Measurements from ENCODE around the gene CHML.
A peak's percentile ranks its signal among the peaks of the same experiment; 100 is the strongest.

The CHML gene

GRCh38 chr1:241630476-241630875 lies 9.7 kb downstream of the CHML start:
- H3K4me3 ChIP-seq (ENCODE audit: low read length): no peak overlapping the region
- DNase-seq (ENCODE audit: low read depth, low spot score): no peak

DNA sequence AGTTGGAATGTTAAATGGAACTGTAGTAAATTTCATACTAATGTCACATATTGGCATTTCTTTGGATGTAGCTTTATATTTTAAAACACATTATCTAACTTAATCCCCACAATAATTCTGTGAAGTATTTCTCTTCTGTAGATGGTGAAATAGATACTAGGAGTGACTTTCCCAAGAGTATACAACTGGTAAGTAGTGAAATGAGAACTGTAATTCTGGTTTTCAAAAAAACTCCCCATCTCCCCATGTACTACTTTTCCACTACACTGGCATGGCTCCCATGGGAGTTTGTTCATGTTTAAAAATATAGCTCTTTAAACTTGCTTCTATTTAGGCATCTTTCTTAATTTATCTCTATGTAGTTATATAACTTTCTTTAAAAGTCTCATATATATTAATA lies 10.2 kb downstream of the CHML start:
- no peak for DNase-seq (ENCODE audit: low read depth, low spot score)
- H3K4me3 ChIP-seq (ENCODE audit: low read length): no peak overlapping the region

GRCh38 chr1:241627453-241628259 lies 12.5 kb downstream of the CHML start:
- no peak overlapping the region for H3K4me3 ChIP-seq (ENCODE audit: low read length)
- DNase-seq (ENCODE audit: low read depth, low spot score): peak; percentile 58

GRCh38 chr1:241624935-241625334 lies 15.2 kb downstream of the CHML start:
- DNase-seq (ENCODE audit: low read depth, low spot score): no peak
- no peak overlapping the region for H3K4me3 ChIP-seq (ENCODE audit: low read length)

DNA sequence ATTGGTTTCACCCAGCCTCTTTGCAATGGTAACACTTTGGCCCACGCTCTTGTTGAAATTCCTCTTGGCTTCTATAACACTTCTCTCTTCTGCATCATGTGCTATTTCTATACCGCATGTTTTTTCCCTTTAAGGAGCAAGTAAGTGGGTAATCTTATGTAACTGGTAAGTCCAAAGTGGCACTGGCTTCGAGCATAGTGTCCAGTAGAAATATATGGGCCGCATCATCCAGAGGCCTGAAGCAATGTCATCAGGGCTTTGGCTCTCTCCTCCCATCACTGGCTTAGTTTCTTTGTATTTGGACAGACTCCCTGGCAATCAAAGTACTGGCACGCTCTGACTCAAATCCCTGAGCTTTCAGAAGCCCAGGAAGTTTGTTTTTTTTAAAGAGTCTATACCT lies 17.5 kb downstream of the CHML start:
- no peak for DNase-seq (ENCODE audit: low read depth, low spot score)
- no peak overlapping the region for H3K4me3 ChIP-seq (ENCODE audit: low read length)

- no peak overlapping the region for H3K4me3 ChIP-seq (ENCODE audit: low read length)
- no peak for DNase-seq (ENCODE audit: low read depth, low spot score)
These were observed 22.7 kb downstream of the CHML start for GRCh38 chr1:241617426-241617825.

DNA sequence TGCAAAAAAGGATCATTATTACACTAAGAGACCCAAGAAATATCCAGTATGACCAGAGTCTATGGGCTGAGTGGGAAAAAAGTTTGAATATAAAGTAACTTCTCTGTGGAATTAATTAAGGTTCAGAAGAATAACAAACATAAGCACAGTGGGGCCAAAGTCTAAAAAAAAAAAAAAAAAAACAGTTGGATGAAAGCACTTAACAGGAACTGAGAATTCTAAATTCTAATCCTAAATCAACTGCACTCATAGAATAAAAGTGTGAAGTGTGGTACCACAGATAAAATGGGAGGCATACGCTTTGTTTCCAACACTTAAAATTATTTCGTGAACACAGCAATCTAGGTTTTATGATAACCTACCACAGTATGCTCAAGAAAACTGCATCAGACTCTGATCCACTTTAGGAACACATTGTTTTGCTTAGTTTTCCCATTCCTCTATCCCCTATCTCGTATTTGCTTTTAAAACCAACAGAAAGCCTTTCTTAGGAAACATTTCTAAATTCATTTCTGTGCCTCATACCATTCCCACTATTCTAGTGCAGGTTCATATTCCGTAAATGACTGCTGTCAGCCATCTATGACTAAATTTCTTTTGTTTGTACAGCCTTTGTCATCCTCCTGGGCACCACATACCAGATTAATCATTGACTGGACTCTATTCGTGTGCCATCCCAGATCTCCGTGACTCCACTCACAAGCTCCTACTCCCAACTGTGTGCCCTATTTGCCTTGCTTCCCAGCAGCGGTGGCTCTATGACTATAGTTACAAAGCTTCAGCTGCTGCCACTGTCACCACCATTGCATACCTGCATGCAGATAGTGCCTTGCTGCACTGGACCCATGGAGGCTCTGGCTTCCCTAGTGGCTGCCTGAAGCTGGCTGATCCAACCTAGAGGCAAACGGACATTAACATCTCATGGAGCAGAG lies 24.9 kb downstream of the CHML start:
- DNase-seq (ENCODE audit: low read depth, low spot score): no peak
- no peak overlapping the region for H3K4me3 ChIP-seq (ENCODE audit: low read length)

GRCh38 chr1:241614572-241614971 lies 25.6 kb downstream of the CHML start:
- no peak for DNase-seq (ENCODE audit: low read depth, low spot score)
- no peak overlapping the region for H3K4me3 ChIP-seq (ENCODE audit: low read length)

- H3K4me3 ChIP-seq (ENCODE audit: low read length): no peak overlapping the region
- DNase-seq (ENCODE audit: low read depth, low spot score): no peak
These were observed 26.0 kb downstream of the CHML start for GRCh38 chr1:241614144-241614543.

DNA sequence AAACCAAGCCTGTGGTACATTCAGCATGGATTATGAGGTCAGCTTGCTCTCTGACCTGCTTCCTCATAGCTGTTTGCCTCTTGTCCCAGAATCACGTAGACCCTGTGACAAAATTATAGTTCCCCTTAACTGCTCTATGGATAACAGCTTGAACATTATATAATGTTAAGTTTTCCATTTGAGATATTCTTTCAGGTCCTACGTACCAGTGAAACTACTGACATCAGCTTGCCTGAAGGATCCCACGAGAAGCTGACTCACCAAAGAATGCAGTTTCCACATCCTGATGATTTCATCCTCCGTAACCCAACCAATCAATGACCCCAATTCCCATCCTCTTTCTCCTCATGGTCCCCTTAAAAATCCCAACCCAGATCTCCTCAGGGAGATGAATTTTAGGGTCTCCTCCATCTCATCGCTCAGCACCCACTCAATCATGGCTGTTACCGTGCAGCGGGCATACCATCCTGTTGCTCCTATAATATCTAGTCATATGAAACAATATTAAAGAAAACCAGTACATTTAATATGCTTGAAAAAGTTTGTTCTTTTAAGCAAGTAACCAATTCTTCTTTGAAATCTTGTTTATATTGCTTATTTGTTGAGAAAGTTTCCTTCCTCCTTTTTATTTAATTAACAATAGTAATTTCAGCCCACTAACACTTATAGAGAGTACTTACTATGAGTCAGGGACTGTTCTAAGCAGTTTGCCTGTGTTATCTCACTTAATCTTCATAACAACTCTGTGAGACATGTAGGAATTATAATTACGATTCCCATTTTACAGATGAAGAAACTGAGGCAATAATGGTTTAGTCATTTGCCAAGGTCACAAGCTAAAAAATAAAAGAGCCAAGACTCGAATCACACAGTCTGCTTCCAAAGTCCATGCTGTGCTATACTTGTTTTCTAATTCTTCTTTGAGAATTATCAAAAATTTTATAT lies 27.4 kb downstream of the CHML start:
- H3K4me3 ChIP-seq (ENCODE audit: low read length): no peak overlapping the region
- no peak for DNase-seq (ENCODE audit: low read depth, low spot score)

- no peak for DNase-seq (ENCODE audit: low read depth, low spot score)
- no peak overlapping the region for H3K4me3 ChIP-seq (ENCODE audit: low read length)
These were observed 28.4 kb downstream of the CHML start for GRCh38 chr1:241611736-241612135.

- peak; percentile 63 for DNase-seq (ENCODE audit: low read depth, low spot score)
- no peak overlapping the region for H3K4me3 ChIP-seq (ENCODE audit: low read length)
These were observed 29.1 kb downstream of the CHML start for GRCh38 chr1:241611063-241611462.

- DNase-seq (ENCODE audit: low read depth, low spot score): no peak
- H3K4me3 ChIP-seq (ENCODE audit: low read length): no peak overlapping the region
These were observed 29.9 kb downstream of the CHML start for GRCh38 chr1:241610056-241610815.

DNA sequence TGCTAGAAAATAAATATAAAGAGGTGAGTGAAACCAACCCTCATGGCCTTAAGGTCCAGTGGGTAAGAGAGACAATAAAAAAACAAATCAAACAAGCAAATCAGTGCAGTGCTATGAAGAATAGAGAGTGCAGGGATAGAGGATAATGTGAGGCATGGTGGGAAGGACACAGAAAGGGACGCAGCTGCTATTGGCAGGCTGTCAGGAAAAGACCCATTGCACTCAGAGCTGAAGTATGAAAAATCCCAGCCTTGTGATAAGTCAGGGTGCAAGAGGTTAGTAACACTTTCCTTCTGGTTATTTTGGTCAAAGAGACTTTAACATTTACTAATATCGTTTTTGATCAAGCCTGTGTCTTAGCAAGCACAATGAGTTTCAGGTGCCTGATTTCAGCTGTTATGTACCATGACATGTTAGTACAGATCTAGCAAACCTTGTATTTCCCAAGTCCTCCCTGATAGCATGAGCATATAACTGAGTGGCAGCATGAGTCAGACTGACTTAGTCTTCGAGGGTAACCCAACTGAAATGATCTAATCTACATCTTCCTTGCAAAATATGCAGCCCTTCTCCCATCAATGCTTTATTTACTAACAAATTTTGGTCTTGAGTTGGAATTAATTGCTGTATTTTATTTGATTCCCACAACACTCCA lies 31.7 kb downstream of the CHML start:
- no peak for DNase-seq (ENCODE audit: low read depth, low spot score)
- H3K4me3 ChIP-seq (ENCODE audit: low read length): no peak overlapping the region

DNA sequence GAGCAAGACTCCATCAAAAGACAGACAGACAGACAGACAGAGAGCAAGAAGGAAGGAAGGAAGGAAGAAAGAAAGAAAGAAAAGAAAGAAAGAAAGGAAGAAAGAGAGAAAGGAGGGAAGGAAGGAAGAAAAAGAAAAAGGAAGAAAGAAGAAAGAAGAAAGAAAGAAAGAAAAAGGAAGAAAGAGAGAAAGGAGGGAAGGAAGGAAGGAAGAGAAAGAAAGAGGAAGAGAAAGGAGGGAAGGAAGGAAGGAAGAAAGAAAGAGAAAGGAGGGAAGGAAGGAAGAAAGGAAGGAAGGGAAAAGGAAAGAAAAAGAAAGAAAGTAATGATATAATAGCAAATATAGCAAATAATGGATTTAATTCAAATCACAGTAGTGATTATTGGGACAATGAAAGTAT lies 32.7 kb downstream of the CHML start:
- DNase-seq (ENCODE audit: low read depth, low spot score): no peak
- H3K4me3 ChIP-seq (ENCODE audit: low read length): no peak overlapping the region

GRCh38 chr1:241606544-241606943 lies 33.6 kb downstream of the CHML start:
- no peak overlapping the region for H3K4me3 ChIP-seq (ENCODE audit: low read length)
- DNase-seq (ENCODE audit: low read depth, low spot score): no peak

DNA sequence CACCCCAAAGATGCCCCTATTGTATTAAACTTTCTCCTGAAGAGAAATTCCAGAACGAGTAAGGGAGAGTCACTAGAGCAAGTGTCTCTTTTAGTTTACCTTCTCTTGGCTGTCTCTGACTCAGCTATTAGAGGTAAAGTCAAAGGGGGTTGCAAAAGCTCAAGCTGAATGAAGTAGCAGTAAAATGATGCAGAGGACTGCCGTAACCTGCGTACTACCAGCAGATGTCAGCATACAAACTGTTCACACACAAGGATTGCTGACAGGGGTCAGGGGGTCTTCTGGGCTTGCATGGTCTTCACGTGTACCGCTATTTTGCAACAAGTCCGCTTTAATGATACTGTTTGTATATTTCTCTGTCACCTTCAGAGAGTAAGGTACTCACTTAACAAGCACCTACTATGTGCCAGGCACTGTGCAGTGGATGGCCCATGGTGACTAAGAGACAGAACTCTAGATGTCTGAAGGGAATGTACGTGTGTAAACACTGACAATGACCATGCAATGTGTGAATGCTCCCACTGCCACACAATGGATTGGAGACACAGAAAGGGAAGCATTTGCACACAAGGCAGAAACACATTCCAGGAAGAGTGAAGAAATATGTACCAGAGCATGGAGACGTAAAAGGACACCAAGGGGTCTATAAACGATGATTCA lies 34.9 kb downstream of the CHML start:
- DNase-seq (ENCODE audit: low read depth, low spot score): no peak
- no peak overlapping the region for H3K4me3 ChIP-seq (ENCODE audit: low read length)

All from Jurkat, Clone E6-1 (cell line).